NCI-H69 (cell line): ENCODE measurements around the gene NCF4.

ENCODE experiments used
- DNase-seq: peaks from one replicate; lab custom pipeline; 2025; lab: John Stamatoyannopoulos, UW

Gene NCF4

DNA sequence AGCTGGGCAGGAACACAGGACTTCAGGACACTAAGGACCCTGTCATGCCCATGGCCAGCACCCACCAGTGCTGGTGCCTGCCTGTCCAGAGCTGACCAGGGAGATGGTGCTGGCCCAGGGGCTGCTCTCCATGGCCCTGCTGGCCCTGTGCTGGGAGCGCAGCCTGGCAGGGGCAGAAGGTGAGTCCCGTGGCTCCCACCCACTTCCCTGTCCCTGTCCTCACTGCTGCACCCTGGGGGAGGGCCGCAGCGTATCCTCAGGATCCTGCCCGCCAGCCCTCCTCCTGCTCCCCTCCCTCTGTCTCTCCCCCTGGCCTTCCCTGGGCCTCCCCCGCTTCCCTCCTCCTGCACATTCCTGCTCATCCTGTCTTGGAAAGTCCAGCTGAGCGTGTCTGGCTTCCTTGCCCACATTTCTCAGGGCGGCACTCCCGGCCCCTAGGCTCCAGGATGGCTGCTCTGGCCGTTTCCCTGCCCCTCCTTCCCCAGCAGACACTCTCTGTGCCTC, 61.4 kb downstream of the NCF4 start:
- DNase-seq = no peak

GRCh38 chr22:36922711-36923110, 61.9 kb downstream of the NCF4 start:
- no peak for DNase-seq

GRCh38 chr22:36923131-36923788, 62.5 kb downstream of the NCF4 start:
- DNase-seq = no peak

- no peak for DNase-seq
These were observed 63.4 kb downstream of the NCF4 start for GRCh38 chr22:36924151-36924698.

GRCh38 chr22:36925388-36926290, 64.8 kb downstream of the NCF4 start:
- no peak for DNase-seq

GRCh38 chr22:36926309-36926708, 65.5 kb downstream of the NCF4 start:
- no peak for DNase-seq

- DNase-seq = no peak
These were observed 66.1 kb downstream of the NCF4 start for GRCh38 chr22:36926721-36927435.
